GM03348 (cell line): ENCODE measurements around the gene GPR161.

ENCODE experiments used
- DNase-seq: peaks from one replicate; pipeline ENCODE4 v3.0.0; 2012; ENCODE audit warnings: low spot score

GPR161 gene

DNA sequence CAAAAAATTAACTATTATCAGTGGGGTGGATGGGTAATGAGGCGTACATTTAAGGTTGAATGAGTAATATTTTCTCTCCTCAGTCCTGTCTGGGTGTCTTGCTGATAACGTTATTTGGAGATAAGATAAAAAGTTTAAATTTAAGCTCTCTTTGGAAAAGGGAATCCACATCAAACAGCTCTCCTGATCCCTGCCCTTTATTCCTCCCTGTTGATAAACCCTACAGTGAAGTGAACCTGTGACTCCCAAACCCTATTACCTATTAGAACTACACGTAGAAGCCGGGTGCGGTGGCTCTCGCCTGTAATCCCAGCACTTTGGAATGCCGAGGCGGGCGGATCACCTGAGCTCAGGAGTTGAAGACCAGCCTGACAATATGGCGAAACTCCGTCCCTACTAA, 9.9 kb upstream of the GPR161 start:
- DNase-seq, result no peak

DNA sequence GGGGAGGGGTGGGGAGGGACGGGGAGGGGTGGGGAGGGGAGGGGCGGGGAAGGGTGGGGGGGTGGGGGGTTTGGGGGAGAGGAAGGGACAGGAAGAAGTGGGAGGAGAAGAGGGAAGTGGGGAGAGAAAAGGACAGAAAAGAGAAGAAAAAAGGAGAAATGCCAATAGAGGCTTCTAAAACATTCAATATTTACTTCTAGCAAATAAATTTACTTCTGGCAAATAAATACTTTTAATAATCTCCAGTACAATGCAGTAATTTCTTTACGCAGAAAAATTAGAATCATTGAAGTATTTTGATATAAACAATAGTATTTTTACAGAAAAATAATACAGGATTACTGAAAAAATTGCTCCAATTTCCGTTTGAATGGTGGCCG, 9.4 kb upstream of the GPR161 start:
- no peak for DNase-seq

DNA sequence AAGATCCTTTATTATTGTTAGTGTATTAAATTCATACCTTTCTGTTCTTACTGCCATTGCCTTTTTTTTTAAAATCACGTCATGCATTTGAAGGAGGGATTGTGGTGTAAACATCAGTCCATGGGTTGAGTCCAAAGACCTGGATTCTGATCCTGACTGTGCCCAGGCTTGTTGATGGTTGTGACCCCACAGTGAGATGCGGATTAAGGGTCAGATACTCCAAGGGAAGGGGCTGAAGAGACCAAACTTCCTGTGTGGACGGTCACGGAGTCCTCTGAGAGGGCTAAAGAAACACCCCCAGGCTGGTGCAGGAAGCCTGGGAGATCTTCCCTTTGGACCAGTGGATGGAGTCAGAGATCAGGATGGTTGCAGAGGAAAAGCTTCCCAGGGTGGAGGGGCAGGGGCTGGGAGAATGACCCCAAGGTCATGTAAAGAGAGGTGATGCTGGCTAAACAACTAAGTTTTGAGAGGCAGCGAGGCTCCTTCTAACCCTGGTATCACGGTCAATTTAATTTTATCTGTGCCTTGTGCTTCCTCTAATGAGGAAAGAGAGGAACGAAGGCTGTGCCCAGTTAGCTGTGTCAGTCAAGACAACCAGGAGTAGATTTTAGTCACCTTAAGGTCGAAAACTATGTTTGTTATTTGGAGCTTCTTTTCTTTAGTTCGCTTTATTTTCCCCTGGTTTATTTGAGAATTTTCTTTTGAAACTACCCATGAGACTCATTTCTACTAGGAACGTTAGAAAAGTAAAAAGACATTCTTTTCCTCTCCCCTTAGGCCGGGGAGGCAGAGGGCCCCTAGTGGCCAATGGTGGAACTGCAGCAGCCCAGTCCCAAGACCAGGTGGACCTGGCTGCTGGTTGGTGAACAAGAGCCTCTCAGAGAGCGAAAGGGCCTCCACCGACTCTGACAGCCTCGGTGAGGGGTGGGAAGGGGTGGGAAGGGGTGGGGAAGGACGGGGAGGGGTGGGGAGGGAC, 8.7 kb upstream of the GPR161 start:
- DNase-seq, result peak; percentile 93

GRCh38 chr1:168141871-168142385, 5.2 kb upstream of the GPR161 start:
- DNase-seq, result no peak

DNA sequence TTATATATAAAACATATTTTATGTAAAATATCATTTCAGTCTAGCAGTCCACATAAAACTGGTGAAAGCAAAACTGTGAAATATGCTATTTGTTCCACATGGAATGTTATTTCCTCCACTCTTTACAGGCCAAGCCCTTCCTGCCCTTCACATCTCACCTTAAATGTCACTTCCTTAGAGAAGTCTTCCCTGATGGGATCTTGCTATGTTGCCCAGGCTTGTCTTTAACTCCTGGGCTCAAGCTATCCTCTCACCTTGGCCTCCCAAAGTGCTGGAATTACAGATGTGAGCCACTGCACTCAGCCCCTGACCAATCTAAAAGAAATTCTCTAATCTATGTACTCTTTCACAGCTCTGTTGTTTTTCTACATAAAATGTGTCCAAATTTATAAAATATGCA, 2.3 kb upstream of the GPR161 start:
- no peak for DNase-seq

DNA sequence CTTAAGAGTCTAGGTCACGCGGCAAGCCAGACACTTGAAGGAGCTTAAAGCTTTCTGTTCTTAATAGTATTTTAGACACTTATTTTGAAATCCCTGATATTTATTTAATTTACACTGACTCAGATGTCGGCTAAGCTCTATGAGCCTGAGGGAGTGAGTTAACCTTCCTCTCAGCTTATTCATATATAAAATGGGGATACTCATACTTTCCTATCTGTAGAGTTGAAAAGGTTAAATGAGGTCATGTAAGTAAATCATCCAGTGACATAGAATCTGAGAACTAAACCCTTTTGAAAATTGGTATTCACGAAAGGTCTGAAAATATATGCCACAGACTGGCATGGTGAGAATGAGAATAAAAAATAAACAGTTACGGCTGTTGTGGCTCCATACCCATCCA, 1.4 kb upstream of the GPR161 start:
- no peak for DNase-seq

- DNase-seq, result no peak
Measured at GRCh38 chr1:168137515-168137821, 738 bp upstream of the GPR161 start.

DNA sequence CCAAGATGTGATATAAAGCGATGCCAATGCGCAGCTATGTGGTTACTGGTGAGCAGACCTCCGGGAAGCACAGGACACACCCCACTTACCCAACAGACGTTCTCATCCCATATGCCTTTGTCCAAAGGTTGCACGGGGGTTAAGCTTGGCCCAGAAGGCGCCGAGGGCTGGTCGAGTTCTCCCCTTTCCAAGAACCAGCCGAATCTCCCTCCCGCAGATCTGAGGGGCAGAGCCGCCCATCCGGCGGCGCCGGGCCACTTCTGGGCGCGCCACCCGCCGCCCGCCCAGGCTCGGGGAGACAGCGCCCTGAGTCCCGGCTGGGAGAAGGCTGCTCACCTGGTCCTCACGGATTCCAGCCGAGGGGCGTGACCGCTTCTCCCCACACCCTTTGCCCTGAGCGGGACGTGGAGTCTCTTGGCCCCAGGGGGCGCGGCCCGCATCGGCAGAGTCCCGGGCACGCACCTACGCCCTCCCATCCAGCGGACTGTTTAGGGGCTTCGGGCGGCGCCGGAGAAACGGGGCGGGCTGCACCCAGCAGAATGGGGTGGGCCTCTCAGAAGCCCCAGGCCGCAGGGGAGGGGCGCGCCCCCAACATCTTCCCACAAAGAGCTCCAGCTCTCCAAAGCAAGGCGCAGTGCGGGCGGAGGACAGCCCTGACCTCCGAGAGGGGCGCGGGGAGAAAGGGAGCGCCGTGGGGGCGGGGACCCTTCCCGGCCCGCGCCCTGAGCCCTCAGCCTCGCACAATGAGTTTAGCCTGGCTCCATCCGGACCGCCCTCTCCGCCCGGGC, 615 bp downstream of the GPR161 start:
- DNase-seq, result peak; percentile 44

- no peak for DNase-seq
Measured at GRCh38 chr1:168135116-168135920, 1.4 kb downstream of the GPR161 start.

- DNase-seq, result no peak
Measured at GRCh38 chr1:168134642-168135041, 2.1 kb downstream of the GPR161 start.

- no peak for DNase-seq
Measured at GRCh38 chr1:168134132-168134531, 2.6 kb downstream of the GPR161 start.

DNA sequence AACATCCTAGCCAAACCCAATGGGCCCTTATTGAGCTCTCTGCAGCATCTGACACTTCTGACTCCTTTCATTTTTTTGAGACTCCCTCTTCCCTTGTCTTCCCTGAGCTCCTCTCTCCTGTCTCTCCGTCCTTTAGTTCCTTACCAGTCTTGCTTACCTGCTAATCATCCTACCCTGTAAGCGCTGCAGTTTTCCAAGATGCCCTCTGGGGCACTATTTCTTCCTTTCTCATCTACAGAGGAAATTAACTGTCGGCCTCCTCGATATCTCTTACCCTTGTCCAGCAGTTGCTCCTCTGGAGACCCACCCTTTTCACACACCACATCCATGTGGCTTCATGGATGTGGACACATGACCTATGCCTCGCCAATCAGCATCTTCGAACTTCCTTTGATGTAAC, 6.8 kb downstream of the GPR161 start:
- DNase-seq, result no peak

- no peak for DNase-seq
Measured at GRCh38 chr1:168127503-168127902, 9.2 kb downstream of the GPR161 start.

GRCh38 chr1:168125051-168125450, 11.7 kb downstream of the GPR161 start:
- DNase-seq, result no peak

DNA sequence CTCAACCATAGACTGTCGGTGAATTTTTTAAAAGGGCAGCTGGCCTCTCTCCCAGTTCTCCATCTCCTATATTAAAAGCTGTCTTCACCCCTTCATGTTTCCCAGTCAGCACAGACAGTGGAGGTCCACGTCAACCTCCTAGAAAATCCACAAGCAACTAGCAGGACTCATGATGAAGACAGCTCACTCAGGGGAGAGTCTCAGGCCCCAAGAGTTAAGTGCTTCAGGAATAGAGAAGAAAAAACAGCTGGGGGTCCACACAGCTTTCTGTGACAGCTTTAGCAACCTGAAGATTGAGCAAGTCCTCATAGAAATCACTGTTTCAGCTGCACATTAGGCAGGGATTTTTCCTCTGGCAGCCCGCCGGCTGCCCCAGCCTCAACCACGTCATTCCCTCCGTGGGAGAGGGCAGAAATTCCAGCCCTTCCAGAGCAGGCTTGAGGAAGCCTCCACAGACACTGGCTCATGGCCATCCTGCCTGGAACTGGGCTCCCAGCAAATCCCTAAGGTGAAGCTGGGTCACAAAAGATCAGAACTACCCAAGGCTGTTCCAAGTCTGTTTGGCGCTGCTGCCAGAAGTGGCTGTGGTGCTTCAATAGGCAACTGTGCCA, 15.2 kb downstream of the GPR161 start:
- DNase-seq, result peak; percentile 92

DNA sequence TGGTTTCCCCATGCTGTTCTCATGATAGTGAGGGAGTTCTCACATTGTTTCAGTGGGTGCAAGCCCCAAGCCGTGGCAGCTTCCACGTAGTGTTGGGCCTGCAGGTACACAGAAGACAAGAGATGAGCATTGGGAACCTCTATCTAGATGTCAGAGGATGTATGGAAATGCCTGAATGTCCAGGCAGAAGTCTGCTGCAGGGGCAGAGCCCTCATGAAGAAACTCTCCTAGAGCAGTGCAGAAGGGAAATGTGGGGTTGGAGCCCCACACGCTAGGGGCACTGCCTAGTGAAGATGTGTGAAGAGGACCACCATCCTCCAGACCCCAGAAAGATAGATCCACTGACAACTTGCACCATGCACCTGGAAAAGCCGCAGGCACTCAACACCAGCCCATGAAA, 17.0 kb downstream of the GPR161 start:
- no peak for DNase-seq

DNA sequence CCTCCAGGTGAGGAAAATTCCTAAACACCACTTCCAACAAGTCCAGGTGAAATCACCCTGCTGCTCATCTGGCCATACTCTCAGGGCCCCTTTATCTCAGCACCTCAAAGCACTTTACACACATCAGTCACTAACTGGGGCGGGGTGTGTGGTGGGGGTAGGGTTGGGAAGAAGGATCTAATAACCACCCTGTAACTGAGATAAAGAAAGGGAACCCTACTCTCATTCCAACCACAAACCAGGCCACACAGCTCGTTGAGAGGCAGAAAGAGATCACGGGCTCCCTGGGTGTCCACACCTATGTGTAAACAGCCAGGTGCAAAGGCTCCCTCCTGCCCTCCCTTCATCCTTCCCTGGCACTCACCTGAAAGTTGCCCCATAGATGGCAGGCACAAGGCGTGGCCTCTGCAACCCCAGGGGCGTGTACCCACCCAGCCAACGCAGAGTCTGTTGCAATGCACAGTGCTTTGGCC, 20.4 kb downstream of the GPR161 start:
- no peak for DNase-seq

- DNase-seq, result no peak
Measured at GRCh38 chr1:168114845-168115244, 21.9 kb downstream of the GPR161 start.

DNA sequence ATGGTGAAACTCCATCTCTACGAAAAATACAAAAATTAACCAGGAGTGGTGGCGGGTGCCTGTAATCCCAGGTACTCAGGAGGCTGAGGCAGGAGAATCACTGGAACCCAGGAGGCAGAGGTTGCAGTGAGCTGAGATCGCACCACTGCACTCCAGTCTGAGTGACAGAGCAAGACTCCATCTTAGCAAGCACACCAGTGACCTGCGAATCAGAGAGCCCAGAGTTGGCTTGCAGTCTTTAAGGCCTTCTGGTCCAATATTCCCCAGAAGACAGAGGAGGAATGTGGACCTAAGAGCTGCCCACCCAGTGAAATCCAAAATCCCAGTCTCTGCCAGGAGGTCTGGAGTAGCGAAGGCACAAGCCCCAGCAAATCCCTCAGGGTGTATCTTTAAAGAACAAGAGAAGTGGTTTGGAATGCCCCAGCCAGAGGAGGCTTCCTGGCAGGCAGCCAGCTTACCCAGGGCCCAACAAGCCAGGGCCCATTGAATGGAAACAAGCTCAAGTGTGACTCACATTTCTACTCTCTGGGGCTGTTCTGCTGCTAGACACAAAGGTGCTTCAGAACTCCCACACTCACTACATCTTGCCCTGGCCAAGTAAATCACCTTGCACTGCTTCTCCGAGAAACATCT, 23.9 kb downstream of the GPR161 start:
- no peak for DNase-seq

- DNase-seq, result no peak
Measured at GRCh38 chr1:168110896-168111545, 25.7 kb downstream of the GPR161 start.

- no peak for DNase-seq
Measured at GRCh38 chr1:168106274-168106673, 30.5 kb downstream of the GPR161 start.
